ENCODE data around the gene CTRB1. TPM values are rescaled to one million over a fixed set of nuclear protein-coding genes. Genes with fewer than 3 reads are reported as not detected.

The CTRB1 gene
- polyA plus RNA-seq, 2 of the 4 experiments (the other 2 are of a cell fraction): not detected

- POLR2A ChIA-PET: no interaction called here
- no peak overlapping the region for H3K4me3 ChIP-seq
- DNase-seq (ENCODE audit: low read depth in 1 of 2, low spot score in 1 of 2): peak in 1 of 2 experiments; percentile 17
- peak overlapping the region; percentile 66 for H3K4me2 ChIP-seq
- peak; percentile 27 to 35; a peak in 3 of 6 replicates for ATAC-seq
- WGBS (ENCODE audit: missing lambda C conversion rate): 62% methylated on average over 14 of the region's 14 CpGs
- no peak for FAIRE-seq
- TF ChIP-seq NR3C1 (IDR thresholded peaks at IDR 0.05) (no peak), CTCF (IDR thresholded peaks at IDR 0.05) (no peak), EP300 (IDR thresholded peaks at IDR 0.05) (no peak), TP53 (CRISPR knock-in tag; IDR thresholded peaks at IDR 0.05) (no peak), RFX5 (IDR thresholded peaks at IDR 0.05) (no peak), REST (IDR thresholded peaks at IDR 0.05) (no peak), FOSL2 (IDR thresholded peaks at IDR 0.05) (no peak), FOSL2 (CRISPR knock-in tag; IDR thresholded peaks at IDR 0.05) (no peak), PBX3 (IDR thresholded peaks at IDR 0.05) (no peak), TFCP2L1 (CRISPR knock-in tag; IDR thresholded peaks at IDR 0.05) (no peak), MAFK (IDR thresholded peaks at IDR 0.05; ENCODE audit: partially characterized antibody) (no peak), JUN (IDR thresholded peaks at IDR 0.05) (no peak), GATA3 (IDR thresholded peaks at IDR 0.05; ENCODE audit: borderline replicate concordance) (no peak), HEYL (CRISPR knock-in tag; IDR thresholded peaks at IDR 0.05) (no peak), HMGXB4 (CRISPR knock-in tag; IDR thresholded peaks at IDR 0.05; ENCODE audit: borderline replicate concordance) (no peak), CEBPB (IDR thresholded peaks at IDR 0.05) (no peak), MAZ (IDR thresholded peaks at IDR 0.05; ENCODE audit: borderline replicate concordance, low read depth, low read length) (no peak)
- CTCF ChIA-PET: interaction anchor here (0.6 to 10.4 kb wide), 17 partner anchors 11 to 1991 kb away, joined by 3 to 158 read pairs (median 9); partner anchors contain the start of genes CTRB1, CTRB2 and TMEM170A
- H3K9me3 ChIP-seq: peaks cover 9% of the 10 kb centered on the region; the same call in 1 of the 3 replicates
- H3K4me1 ChIP-seq: no peaks in the 10 kb centered on the region
- no peak overlapping the region for H3K27ac ChIP-seq
Observed at GRCh38 chr16:75197522-75198134, 21.2 kb upstream of the CTRB1 start.

GRCh38 chr16:75198135-75198600 is 20.6 kb upstream of the CTRB1 start:
- WGBS (ENCODE audit: missing lambda C conversion rate): 17% methylated on average over 18 of the region's 18 CpGs
- H3K27ac ChIP-seq: peak overlapping the region in 1 of 2 experiments; percentile 33; a peak in 2 of 6 replicates
- FAIRE-seq (no peak), DNase-seq (ENCODE audit: low read depth in 1 of 2, low spot score in 1 of 2) (no peak), ATAC-seq (peak; percentile 22 to 44; a peak in 3 of 6 replicates)
- TF ChIP-seq TFCP2L1 (CRISPR knock-in tag; IDR thresholded peaks at IDR 0.05) (no peak), RFX5 (IDR thresholded peaks at IDR 0.05) (no peak), EP300 (IDR thresholded peaks at IDR 0.05) (no peak), MAX (IDR thresholded peaks at IDR 0.05) (no peak), RCOR1 (IDR thresholded peaks at IDR 0.05; ENCODE audit: low read depth, low read length) (no peak), EHMT2 (IDR thresholded peaks at IDR 0.05; ENCODE audit: low read depth) (no peak), ESRRA (IDR thresholded peaks at IDR 0.05; ENCODE audit: borderline replicate concordance, low read length) (no peak), HEYL (CRISPR knock-in tag; IDR thresholded peaks at IDR 0.05) (no peak), CEBPB (IDR thresholded peaks at IDR 0.05) (no peak), KDM5A (IDR thresholded peaks at IDR 0.05) (no peak), EHF (CRISPR knock-in tag; IDR thresholded peaks at IDR 0.05) (no peak), NPAS2 (CRISPR knock-in tag; IDR thresholded peaks at IDR 0.05; ENCODE audit: borderline replicate concordance) (no peak), RAD21 (conservative IDR thresholded peaks at IDR 0.05 in 1 of 2, IDR thresholded peaks at IDR 0.05 in 1 of 2) (no peak), FOXS1 (CRISPR knock-in tag; IDR thresholded peaks at IDR 0.05) (no peak)
- no peaks in the 10 kb centered on the region for H3K4me1 ChIP-seq
- H3K9me3 ChIP-seq: peaks cover 4% of the 10 kb centered on the region; the same call in 1 of the 3 replicates
- ChIA-PET CTCF (interaction anchor here (1.0 to 10.4 kb wide), 24 partner anchors 8 to 566 kb away, joined by 3 to 158 read pairs (median 10); partner anchors contain the start of genes CTRB1, CTRB2 and TMEM170A), POLR2A (no interaction called here)
- peak overlapping the region; percentile 66 for H3K4me2 ChIP-seq
- H3K4me3 ChIP-seq: no peak overlapping the region

Measured in A549 (cell line).